ENCODE data around the gene MAPK13. TPM values are rescaled to one million over a fixed set of nuclear protein-coding genes. Genes with fewer than 3 reads are reported as not detected.

Gene MAPK13
- total and polyA plus RNA-seq, 4 donors, result 1.9 to 17.2 (median 3.0) TPM

DNA sequence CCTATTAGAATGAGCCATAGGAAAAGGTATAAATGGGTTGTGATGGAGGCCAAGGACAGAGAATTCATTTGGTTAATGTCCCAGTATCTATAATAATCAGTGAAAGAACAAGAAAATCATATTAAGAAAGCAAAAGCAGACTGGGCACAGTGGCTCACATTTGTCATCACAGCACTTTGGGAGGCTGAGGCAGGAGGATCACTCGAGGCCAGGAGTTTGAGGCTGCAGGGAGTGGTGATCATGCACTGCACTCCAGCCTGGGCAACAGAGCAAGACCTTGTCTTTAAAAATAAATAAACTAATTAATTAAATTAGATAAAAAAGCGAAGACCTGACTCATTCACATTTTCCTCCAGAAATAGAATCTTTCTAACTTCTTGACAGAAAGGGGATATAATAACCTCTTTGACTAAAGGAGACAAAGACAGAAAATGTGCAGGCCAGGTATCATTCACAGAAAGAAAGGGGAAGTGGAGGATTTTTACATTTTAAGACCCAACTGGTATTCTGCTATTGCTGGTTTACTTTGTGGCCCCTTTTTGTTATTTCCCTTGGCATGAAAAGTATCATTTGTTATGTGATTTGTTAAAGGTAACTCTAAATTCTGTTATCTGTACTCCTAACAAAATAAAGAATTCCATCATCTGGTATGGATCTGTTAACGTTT, 31.9 kb upstream of the MAPK13 start:
- Histone ChIP-seq H3K27me3 (ENCODE audit: control insufficient read depth in 4 of 4, insufficient read depth in 4 of 4, low read length in 3 of 4) (no peaks in the 10 kb centered on the region), H3K9ac (ENCODE audit: low read depth in 1 of 2, low read length in 2 of 2) (no peak overlapping the region), H3K9me3 (ENCODE audit: control insufficient read depth in 4 of 4, low read length in 3 of 4) (no peaks in the 10 kb centered on the region), H3K4me3 (ENCODE audit: low read depth in 1 of 3, low read length in 3 of 3) (no peak overlapping the region), H3K27ac (ENCODE audit: low read depth in 1 of 2, low read length in 2 of 2) (no peak overlapping the region), H3K36me3 (ENCODE audit: control insufficient read depth in 4 of 4, insufficient read depth in 3 of 4, low read depth in 1 of 4, low read length in 3 of 4) (peaks cover 0 to 12% (median 4%) of the 10 kb centered on the region in 4 donors), H3K4me1 (ENCODE audit: control insufficient read depth in 4 of 4, insufficient read depth in 4 of 4, low read length in 3 of 4) (peaks cover 3 to 25% (median 12%) of the 10 kb centered on the region in 4 donors)
- 84% methylated on average over 3 of the region's 3 CpGs for WGBS
- TF ChIP-seq FOXA2 (IDR thresholded peaks at IDR 0.05) (no peak), REST (IDR thresholded peaks at IDR 0.05) (no peak), RXRA (IDR thresholded peaks at IDR 0.05) (no peak), HNF4A (conservative IDR thresholded peaks at IDR 0.05) (no peak), RAD21 (IDR thresholded peaks at IDR 0.05) (no peak), EGR1 (IDR thresholded peaks at IDR 0.05; ENCODE audit: low read depth in 2 of 2) (no peak), TAF1 (conservative IDR thresholded peaks at IDR 0.05) (no peak), HNF4G (IDR thresholded peaks at IDR 0.05) (no peak), ZBTB33 (IDR thresholded peaks at IDR 0.05) (no peak), FOXA1 (IDR thresholded peaks at IDR 0.05) (no peak), JUND (IDR thresholded peaks at IDR 0.05) (no peak)
- TF ChIP-seq, protein P1, sequence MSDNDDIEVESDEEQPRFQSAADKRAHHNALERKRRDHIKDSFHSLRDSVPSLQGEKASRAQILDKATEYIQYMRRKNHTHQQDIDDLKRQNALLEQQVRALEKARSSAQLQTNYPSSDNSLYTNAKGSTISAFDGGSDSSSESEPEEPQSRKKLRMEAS (IDR thresholded peaks at IDR 0.05), result no peak
- TF ChIP-seq, protein P2, sequence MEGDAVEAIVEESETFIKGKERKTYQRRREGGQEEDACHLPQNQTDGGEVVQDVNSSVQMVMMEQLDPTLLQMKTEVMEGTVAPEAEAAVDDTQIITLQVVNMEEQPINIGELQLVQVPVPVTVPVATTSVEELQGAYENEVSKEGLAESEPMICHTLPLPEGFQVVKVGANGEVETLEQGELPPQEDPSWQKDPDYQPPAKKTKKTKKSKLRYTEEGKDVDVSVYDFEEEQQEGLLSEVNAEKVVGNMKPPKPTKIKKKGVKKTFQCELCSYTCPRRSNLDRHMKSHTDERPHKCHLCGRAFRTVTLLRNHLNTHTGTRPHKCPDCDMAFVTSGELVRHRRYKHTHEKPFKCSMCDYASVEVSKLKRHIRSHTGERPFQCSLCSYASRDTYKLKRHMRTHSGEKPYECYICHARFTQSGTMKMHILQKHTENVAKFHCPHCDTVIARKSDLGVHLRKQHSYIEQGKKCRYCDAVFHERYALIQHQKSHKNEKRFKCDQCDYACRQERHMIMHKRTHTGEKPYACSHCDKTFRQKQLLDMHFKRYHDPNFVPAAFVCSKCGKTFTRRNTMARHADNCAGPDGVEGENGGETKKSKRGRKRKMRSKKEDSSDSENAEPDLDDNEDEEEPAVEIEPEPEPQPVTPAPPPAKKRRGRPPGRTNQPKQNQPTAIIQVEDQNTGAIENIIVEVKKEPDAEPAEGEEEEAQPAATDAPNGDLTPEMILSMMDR (IDR thresholded peaks at IDR 0.05; ENCODE audit: low read depth, low read length, missing input control), result no peak
- DNase-seq (ENCODE audit: low spot score), result no peak

DNA sequence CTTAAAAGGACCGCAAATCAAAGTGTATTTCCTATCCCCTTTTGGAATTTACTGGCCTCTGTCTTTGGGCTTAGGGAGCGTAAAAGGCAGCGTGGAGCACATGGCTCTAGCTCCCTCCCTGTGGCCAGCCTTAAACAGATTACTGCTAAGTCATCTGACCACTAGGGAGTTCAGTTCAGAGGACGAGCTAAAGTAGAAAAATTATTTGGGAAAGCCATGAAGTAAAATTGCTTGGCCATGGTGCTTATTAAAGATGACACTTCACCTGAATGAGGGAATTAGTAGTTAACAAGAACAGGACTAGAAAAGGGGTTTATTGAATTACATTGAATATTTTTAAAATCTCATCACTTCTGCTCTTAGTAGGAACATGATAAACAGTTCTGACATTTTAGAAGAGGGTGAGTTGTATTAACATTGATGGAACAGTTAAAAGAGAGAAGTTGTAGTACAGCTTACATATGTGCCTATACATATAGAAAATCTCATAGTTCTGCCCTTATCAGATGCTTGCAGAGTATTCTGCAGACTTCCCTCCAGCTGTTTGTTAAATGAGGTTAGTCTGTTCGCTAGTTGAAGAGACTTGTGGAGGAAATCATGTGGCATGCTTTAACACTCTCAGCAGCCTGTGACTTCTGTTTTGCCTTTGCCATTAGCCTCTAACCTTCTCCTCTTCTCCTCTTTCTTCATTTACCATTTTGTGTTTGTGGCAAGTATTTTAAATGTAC, 31.2 kb upstream of the MAPK13 start:
- Histone ChIP-seq H3K9ac (ENCODE audit: low read depth in 1 of 2, low read length in 2 of 2) (no peak overlapping the region), H3K9me3 (ENCODE audit: control insufficient read depth in 4 of 4, low read length in 3 of 4) (no peaks in the 10 kb centered on the region), H3K27me3 (ENCODE audit: control insufficient read depth in 4 of 4, insufficient read depth in 4 of 4, low read length in 3 of 4) (no peaks in the 10 kb centered on the region), H3K4me1 (ENCODE audit: control insufficient read depth in 4 of 4, insufficient read depth in 4 of 4, low read length in 3 of 4) (peaks cover 3 to 25% (median 12%) of the 10 kb centered on the region in 4 donors), H3K27ac (ENCODE audit: low read depth in 1 of 2, low read length in 2 of 2) (no peak overlapping the region), H3K4me3 (ENCODE audit: low read depth in 1 of 3, low read length in 3 of 3) (no peak overlapping the region), H3K36me3 (ENCODE audit: control insufficient read depth in 4 of 4, insufficient read depth in 3 of 4, low read depth in 1 of 4, low read length in 3 of 4) (peaks cover 0 to 19% (median 11%) of the 10 kb centered on the region in 4 donors)
- no peak for DNase-seq (ENCODE audit: low spot score)
- WGBS, result 84% methylated on average over 5 of the region's 5 CpGs
- no peak for TF ChIP-seq HNF4G (IDR thresholded peaks at IDR 0.05)
- no peak for TF ChIP-seq RXRA (IDR thresholded peaks at IDR 0.05)

All from liver (tissue), 9 donors.